Left ventricle myocardium inferior (tissue), 1 donor: ENCODE results near the gene ABHD1. TPM values are rescaled to one million over a fixed set of nuclear protein-coding genes. Genes with fewer than 3 reads are reported as not detected.

Source experiments
- DNase-seq: peaks from one replicate; pipeline ENCODE4 v3.0.0-alpha.2; 2020
- H3K27ac ChIP-seq: fragments of 200-600 bp; replicated peaks from 2 replicates; pipeline ENCODE4 v1.8.0; 2021
- H3K27me3 ChIP-seq: fragments of 200-600 bp; 2 replicates; pipeline ENCODE4 v1.8.0; 2021; ENCODE audit warnings: low read depth
- H3K36me3 ChIP-seq: fragments of 200-600 bp; 2 replicates; pipeline ENCODE4 v1.8.0; 2021
- H3K4me1 ChIP-seq: fragments of 200-600 bp; 2 replicates; pipeline ENCODE4 v1.8.0; 2021
- H3K4me3 ChIP-seq: fragments of 200-600 bp; 2 replicates; pipeline ENCODE4 v1.8.0; 2021; ENCODE audit warnings: mild to moderate bottlenecking, moderate library complexity
- H3K9me3 ChIP-seq: fragments of 200-600 bp; replicated peaks from 2 replicates; pipeline ENCODE4 v1.8.0; 2021
- intact Hi-C: fragments of 100-400 bp; cut with micrococcal nuclease; formaldehyde crosslinking; loops from one replicate; pipeline ENCODE4 v1.11.0; 2022
- total RNA-seq: library from RNA; stranded (reverse); fragmentation: NEBNext Ultra II Directional; extraction: Animal tissue kit (Norgen Biotek cat#: 25700); gene quantifications from one replicate; pipeline ENCODE4 v1.2.1, GENCODE V29; 2021
- TF ChIP-seq, protein P1 (sequence below): fragments of 200-600 bp; IDR thresholded peaks from 2 replicates; pipeline ENCODE4 v1.8.0; 2021; ENCODE audit warnings: antibody characterized with exemption, mild to moderate bottlenecking, borderline replicate concordance
- donor health status: DM: no; HTN: yes; CAD: no; lungs with severe emphysema.

The ABHD1 gene
- total RNA-seq, 1 donor from 2014 or later: 3.5 TPM

DNA sequence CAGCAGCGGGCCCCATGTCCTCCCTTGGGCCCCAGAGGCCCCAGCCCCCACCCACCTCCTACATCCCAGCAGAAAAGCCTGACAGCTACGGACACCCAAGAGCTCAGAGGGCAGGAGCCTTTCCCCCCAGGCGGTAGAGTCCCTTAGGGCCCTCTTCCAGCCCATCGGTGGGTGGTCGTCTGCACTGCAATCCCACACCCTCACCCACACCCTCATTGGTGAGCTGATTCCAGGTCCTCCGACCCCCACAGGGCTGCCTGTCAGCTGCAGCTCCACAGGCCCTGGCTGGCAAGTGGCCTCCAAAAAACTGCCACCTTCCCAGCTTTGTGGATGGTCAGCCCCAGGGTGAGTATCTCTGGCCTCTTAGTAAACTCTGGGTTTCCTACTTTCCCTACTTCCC lies 35.7 kb downstream of the ABHD1 start:
- H3K9me3 ChIP-seq: no peaks in the 10 kb centered on the region
- intact Hi-C loops: no loop called here
- TF ChIP-seq, protein P1, sequence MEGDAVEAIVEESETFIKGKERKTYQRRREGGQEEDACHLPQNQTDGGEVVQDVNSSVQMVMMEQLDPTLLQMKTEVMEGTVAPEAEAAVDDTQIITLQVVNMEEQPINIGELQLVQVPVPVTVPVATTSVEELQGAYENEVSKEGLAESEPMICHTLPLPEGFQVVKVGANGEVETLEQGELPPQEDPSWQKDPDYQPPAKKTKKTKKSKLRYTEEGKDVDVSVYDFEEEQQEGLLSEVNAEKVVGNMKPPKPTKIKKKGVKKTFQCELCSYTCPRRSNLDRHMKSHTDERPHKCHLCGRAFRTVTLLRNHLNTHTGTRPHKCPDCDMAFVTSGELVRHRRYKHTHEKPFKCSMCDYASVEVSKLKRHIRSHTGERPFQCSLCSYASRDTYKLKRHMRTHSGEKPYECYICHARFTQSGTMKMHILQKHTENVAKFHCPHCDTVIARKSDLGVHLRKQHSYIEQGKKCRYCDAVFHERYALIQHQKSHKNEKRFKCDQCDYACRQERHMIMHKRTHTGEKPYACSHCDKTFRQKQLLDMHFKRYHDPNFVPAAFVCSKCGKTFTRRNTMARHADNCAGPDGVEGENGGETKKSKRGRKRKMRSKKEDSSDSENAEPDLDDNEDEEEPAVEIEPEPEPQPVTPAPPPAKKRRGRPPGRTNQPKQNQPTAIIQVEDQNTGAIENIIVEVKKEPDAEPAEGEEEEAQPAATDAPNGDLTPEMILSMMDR: no peak

DNA sequence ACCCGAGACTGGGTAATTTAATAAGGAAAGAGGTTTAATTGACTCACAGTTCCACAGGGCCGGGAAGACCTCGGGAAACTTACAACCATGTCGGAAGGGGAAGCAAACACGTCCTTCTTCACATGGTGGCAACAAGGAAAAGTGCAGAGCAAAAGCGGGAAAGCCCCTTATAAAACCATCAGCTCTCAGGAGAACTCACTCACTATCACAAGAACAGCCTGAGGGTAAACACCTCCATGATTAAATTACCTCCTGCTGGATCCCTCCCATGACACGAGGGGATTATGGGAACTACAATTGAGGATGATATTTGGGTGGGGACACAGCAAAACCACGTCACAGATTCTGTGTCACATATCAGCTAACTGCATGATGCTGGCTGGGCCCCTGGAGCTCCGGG lies 36.6 kb downstream of the ABHD1 start:
- intact Hi-C loops: no loop called here
- Histone ChIP-seq H3K27me3 (no peaks in the 10 kb centered on the region), H3K27ac (no peak overlapping the region), H3K9me3 (no peaks in the 10 kb centered on the region), H3K36me3 (no peaks in the 10 kb centered on the region), H3K4me1 (no peaks in the 10 kb centered on the region), H3K4me3 (no peak overlapping the region)
- TF ChIP-seq, protein P1: no peak
- no peak for DNase-seq

More for the DNA sequence above, 35.7 kb downstream of the ABHD1 start:
- H3K27me3 ChIP-seq: no peaks in the 10 kb centered on the region
- H3K27ac ChIP-seq: no peak overlapping the region
- no peaks in the 10 kb centered on the region for H3K4me1 ChIP-seq
- no peak overlapping the region for H3K4me3 ChIP-seq
- DNase-seq: no peak
- H3K36me3 ChIP-seq: no peaks in the 10 kb centered on the region

DNA sequence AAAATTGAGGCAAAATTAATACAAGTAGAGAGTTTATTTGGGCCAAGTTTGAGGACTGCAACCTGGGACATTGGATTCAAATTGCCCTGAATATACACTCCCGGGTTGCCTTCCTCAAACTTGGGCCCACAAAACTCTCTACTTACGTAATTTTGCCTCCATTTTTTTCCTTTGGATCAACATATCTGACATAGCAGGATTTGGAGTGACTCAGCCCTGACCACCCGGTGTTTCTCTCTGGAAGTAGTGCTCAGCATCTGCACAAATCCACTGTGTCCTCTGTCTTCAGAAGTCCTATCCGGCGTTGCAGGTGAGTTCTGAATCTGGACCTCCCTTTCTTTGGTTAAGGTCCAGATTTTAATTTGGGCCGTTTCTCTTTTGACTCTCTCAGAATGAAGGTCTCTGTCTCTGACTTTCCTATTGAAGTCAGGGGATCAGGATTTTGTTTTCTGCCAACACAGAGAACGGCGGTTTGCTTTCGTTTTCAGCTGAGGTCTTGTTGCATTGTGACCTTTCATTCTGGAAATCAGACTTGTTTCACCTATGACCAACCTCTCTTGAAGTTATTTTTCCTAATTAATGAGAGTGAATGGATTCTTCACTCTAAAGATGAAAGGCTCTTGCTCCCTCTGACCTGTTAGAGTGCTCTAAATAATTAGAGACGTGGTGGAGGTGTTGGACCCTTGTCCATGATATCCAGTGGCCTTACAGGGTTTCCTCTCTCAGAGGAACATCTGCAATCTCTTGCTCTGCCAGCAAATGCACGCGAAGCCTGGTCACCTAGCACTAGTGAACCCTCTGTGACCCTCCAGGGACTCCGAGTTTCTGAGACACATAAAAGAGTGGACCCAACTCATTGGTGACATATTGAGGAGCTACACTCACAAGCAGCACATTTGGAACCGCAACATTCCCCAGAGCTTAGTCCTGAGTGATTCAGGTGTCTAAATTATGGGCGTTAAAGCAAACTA lies 38.8 kb downstream of the ABHD1 start:
- no peaks in the 10 kb centered on the region for H3K27me3 ChIP-seq
- DNase-seq: no peak
- no peaks in the 10 kb centered on the region for H3K4me1 ChIP-seq
- no peaks in the 10 kb centered on the region for H3K36me3 ChIP-seq
- H3K4me3 ChIP-seq: no peak overlapping the region
- H3K27ac ChIP-seq: no peak overlapping the region
- H3K9me3 ChIP-seq: no peaks in the 10 kb centered on the region
- TF ChIP-seq, protein P1: no peak
- intact Hi-C loops: no loop called here

DNA sequence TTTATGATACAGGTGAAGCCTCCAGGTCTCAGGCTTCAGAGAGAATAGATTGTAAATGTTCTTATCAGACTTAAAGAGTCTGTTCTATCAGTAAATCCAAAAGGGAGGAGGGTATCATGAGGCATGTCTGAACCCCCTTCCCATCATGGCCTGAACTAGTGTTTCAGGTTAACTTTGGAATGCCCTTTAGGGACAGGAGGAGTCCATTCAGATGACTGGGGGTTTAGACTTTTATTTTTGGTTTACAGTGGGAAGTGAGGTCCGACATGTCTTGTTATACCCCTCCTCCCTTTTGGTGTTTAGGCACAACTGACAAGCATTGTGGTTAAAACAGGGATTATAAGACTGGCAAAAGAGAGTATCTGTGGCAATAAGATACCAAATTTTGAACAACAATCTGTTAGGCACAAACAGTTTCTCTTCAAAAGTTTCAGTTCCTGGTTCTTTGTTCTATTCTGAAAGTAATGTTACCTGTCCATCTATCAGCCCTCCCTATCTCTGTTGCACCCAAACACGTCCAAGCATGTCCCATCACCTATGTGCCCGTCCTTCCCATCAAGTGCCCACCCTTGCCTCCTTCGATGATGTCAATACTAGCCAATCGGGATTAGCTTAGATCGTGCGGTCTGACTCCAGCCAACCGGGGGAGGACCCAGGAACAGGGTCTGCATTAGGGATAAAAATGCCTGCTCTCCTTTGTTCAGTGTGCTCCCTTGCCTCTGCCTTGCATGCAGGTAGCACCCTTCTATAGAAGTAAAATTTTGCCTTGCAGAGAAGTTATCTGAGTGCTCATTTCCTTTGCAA lies 41.5 kb downstream of the ABHD1 start:
- no peak for DNase-seq
- intact Hi-C loops: no loop called here
- Histone ChIP-seq H3K27ac (no peak overlapping the region), H3K36me3 (no peaks in the 10 kb centered on the region), H3K4me1 (peaks cover 3% of the 10 kb centered on the region), H3K27me3 (peaks cover 10% of the 10 kb centered on the region), H3K4me3 (no peak overlapping the region), H3K9me3 (no peaks in the 10 kb centered on the region)
- TF ChIP-seq, protein P1: no peak

DNA sequence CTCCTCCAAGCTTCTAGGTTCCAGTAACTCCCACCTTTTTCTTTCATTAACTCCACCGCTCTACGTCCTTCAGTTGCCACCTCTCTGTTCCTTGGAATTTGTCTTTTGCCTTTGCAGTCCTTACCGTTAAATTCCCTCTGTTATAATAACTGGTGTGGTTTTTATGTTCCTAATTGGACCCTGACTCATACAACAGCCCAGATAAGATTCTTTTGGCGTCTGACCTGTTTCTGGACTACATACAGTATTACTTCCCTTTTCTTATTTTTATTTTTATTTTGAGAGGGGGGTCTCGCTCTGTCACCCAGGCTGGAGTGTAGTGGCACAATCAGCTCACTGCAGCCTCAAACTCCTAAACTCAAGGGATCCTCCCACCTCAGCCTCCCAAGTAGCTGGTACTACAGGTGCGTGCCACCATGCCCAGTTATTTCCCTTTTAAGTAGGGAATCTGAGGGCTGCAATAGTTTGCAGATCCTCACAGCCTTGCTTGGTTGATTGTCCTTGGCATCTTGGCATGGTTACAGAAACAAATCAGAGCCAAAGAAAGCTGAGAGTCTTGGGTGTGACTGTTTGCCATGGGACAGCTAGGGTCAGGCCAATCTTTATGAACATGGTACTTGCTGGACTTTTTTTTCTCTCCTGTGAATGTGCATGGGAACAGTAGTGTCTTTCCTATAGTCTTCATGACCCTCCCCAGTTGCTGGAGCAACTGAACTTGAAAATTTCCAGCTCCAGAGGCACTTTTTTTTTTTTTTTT lies 47.1 kb downstream of the ABHD1 start:
- intact Hi-C loops: no loop called here
- peaks cover 25% of the 10 kb centered on the region for H3K27me3 ChIP-seq
- H3K4me3 ChIP-seq: no peak overlapping the region
- TF ChIP-seq, protein P1: no peak
- no peak for DNase-seq
- H3K4me1 ChIP-seq: peaks cover 5% of the 10 kb centered on the region
- no peaks in the 10 kb centered on the region for H3K36me3 ChIP-seq
- no peak overlapping the region for H3K27ac ChIP-seq
- no peaks in the 10 kb centered on the region for H3K9me3 ChIP-seq
